ENCODE results near the gene TPSD1. TPM values are rescaled to one million over a fixed set of nuclear protein-coding genes. Genes with fewer than 3 reads are reported as not detected.

The TPSD1 gene
- total RNA-seq, 1 experiment from 2014 or later = not detected

- Histone ChIP-seq H2AFZ (ENCODE audit: low read length) (no peak overlapping the region), H3K27me3 (ENCODE audit: insufficient read depth, low read length) (no peaks in the 10 kb centered on the region), H4K5ac (ENCODE audit: insufficient read length, low read depth, low read length) (no peak overlapping the region), H4K8ac (replicated peaks; ENCODE audit: insufficient read length, low read depth, low read length) (no peak overlapping the region), H2BK12ac (ENCODE audit: insufficient read length, low read depth, low read length) (no peak overlapping the region), H3T11ph (ENCODE audit: low read length) (no peak overlapping the region), H2BK120ac (ENCODE audit: low read depth, low read length, poor library complexity, severe bottlenecking) (no peak overlapping the region), H3K56ac (ENCODE audit: insufficient read length, low read depth, low read length) (no peak overlapping the region), H3K23me2 (ENCODE audit: insufficient read length, low read depth, low read length, poor library complexity, severe bottlenecking) (no peaks in the 10 kb centered on the region), H3K27ac (ENCODE audit: insufficient read length, low read depth, low read length) (no peak overlapping the region), H2BK20ac (ENCODE audit: low read depth, low read length, poor library complexity, severe bottlenecking) (no peak overlapping the region), H2BK5ac (ENCODE audit: insufficient read length, low read length) (no peak overlapping the region), H3K23ac (ENCODE audit: insufficient read length, low read depth, low read length) (no peak overlapping the region), H3K9ac (ENCODE audit: extremely low read depth, insufficient read length, low read length) (no peak overlapping the region), H3K79me2 (ENCODE audit: insufficient read depth, low read length) (no peaks in the 10 kb centered on the region), H3K14ac (ENCODE audit: insufficient read depth, low read length) (no peak overlapping the region), H4K20me1 (ENCODE audit: control insufficient read depth, insufficient read depth, insufficient read length) (no peaks in the 10 kb centered on the region), H3K18ac (ENCODE audit: insufficient read length, low read depth, low read length) (no peak overlapping the region), H3K79me1 (ENCODE audit: insufficient read depth, low read depth, low read length, poor library complexity, severe bottlenecking) (no peaks in the 10 kb centered on the region), H3K4ac (ENCODE audit: low read depth, low read length) (no peak overlapping the region), H3K9me3 (ENCODE audit: control insufficient read depth, low read depth, low read length) (no peaks in the 10 kb centered on the region), H2AK5ac (ENCODE audit: insufficient read length, low read length) (no peak overlapping the region), H2BK15ac (ENCODE audit: low read depth, low read length) (no peak overlapping the region), H4K91ac (ENCODE audit: insufficient read length, low read depth, low read length) (no peak overlapping the region), H3K4me2 (ENCODE audit: insufficient read depth, insufficient read length, low read length) (no peak overlapping the region), H3K4me1 (ENCODE audit: insufficient read depth, low read length) (no peaks in the 10 kb centered on the region)
- peaks cover 0 to 39% (median 33%) of the 10 kb centered on the region in 3 experiments; a peak in 6 of 7 replicates for H3K36me3 Mint-ChIP-seq (ENCODE audit: insufficient read depth in 1 of 3, low read depth in 3 of 3)
- no peak overlapping the region for H3K27ac Mint-ChIP-seq
- no peaks in the 10 kb centered on the region for H3K9me3 Mint-ChIP-seq
- no CpG with 5 or more reads among the region's 65 CpGs for WGBS (ENCODE audit: extremely low coverage, insufficient read length, low lambda C conversion rate)
- no peak overlapping the region for H3K4me3 Mint-ChIP-seq
- H3K4me1 Mint-ChIP-seq = no peaks in the 10 kb centered on the region
- no peaks in the 10 kb centered on the region for H3K27me3 Mint-ChIP-seq (ENCODE audit: low read depth)
- DNase-seq = no peak
- TF ChIP-seq CTCF (conservative IDR thresholded peaks at IDR 0.05) = no peak
Measured at GRCh38 chr16:1211451-1212268, 44.2 kb upstream of the TPSD1 start.
